Hepatocyte (in vitro differentiated cells): ENCODE results near the gene IRF4. TPM values are rescaled to one million over a fixed set of nuclear protein-coding genes. Genes with fewer than 3 reads are reported as not detected.

Experiments
- DNase-seq: peaks from one replicate; pipeline ENCODE4 v3.0.0-alpha.2; 2016; ENCODE audit warnings: low spot score
- H2AFZ ChIP-seq: fragments of 200-600 bp; sonication (generic); 2 replicates; pipeline ENCODE4 v1.6.0; 2016; ENCODE audit warnings: antibody characterized with exemption, mild to moderate bottlenecking
- H3K27ac ChIP-seq: fragments of 200-600 bp; sonication (generic); 2 replicates; pipeline ENCODE4 v1.5.1; 2016; ENCODE audit warnings: mild to moderate bottlenecking
- H3K27me3 ChIP-seq: fragments of 200-600 bp; sonication (generic); 2 replicates; pipeline ENCODE4 v1.6.1; 2016
- H3K36me3 ChIP-seq: fragments of 200-600 bp; sonication (generic); replicated peaks from 2 replicates; pipeline ENCODE4 v1.5.1; 2016; ENCODE audit warnings: low read depth; ENCODE audit not compliant: insufficient read depth
- H3K4me1 ChIP-seq: fragments of 200-600 bp; sonication (generic); 2 replicates; pipeline ENCODE4 v1.5.1; 2016; ENCODE audit warnings: mild to moderate bottlenecking, moderate library complexity; ENCODE audit not compliant: insufficient read depth
- H3K4me2 ChIP-seq: fragments of 200-600 bp; sonication (generic); 2 replicates; pipeline ENCODE4 v1.6.0; 2016
- H3K4me3 ChIP-seq: fragments of 200-600 bp; sonication (generic); 2 replicates; pipeline ENCODE4 v1.5.1; 2016; ENCODE audit warnings: mild to moderate bottlenecking
- H3K79me2 ChIP-seq: fragments of 200-600 bp; sonication (generic); 2 replicates; pipeline ENCODE4 v1.6.0; 2017; ENCODE audit warnings: mild to moderate bottlenecking
- H3K9me2 ChIP-seq: fragments of 200-600 bp; sonication (generic); replicated peaks from 2 replicates; pipeline ENCODE4 v1.6.0; 2017; ENCODE audit warnings: mild to moderate bottlenecking; ENCODE audit not compliant: insufficient read depth
- H3K9me3 ChIP-seq: fragments of 200-600 bp; sonication (generic); 2 replicates; pipeline ENCODE4 v1.5.1; 2016; ENCODE audit warnings: low read depth, mild to moderate bottlenecking
- H4K20me1 ChIP-seq: fragments of 200-600 bp; sonication (generic); 2 replicates; pipeline ENCODE4 v1.6.0; 2016; ENCODE audit warnings: mild to moderate bottlenecking; ENCODE audit not compliant: insufficient read depth, poor library complexity, severe bottlenecking
- EZH2 ChIP-seq: fragments of 200-600 bp; sonication (generic); IDR thresholded peaks from 2 replicates; pipeline ENCODE4 v1.6.1; 2016; ENCODE audit warnings: antibody characterized with exemption, mild to moderate bottlenecking, borderline replicate concordance
- EZH2phosphoT487 ChIP-seq: fragments of 200-600 bp; sonication (generic); IDR thresholded peaks from one replicate; pipeline ENCODE4 v1.6.1; 2018; ENCODE audit warnings: antibody characterized with exemption, mild to moderate bottlenecking, low read depth, moderate library complexity; ENCODE audit not compliant: unreplicated experiment, severe bottlenecking
- WGBS: methylation state at CpG from one replicate; pipeline ENCODE4 v1.1.6; 2016; ENCODE audit warnings: low lambda C conversion rate; ENCODE audit errors: missing lambda C conversion rate; 5-methylcytosine and 5-hydroxymethylcytosine counted together
- polyA plus RNA-seq: library from polyadenylated mRNA; unstranded; fragments of >200 nt; fragmentation: Nextera tagmentation; extraction: Ambion mirVana; gene quantifications from 2 replicates; pipeline ENCODE4 v1.2.1, GENCODE V29; 2016
- total RNA-seq: library from RNA; depleted of rRNA; stranded (reverse); fragments of >200 nt; gene quantifications from 2 replicates; pipeline ENCODE4 v1.2.3, GENCODE V29; 2014
- TF ChIP-seq, protein P1 (sequence below): fragments of 200-600 bp; sonication (generic); IDR thresholded peaks from 2 replicates; pipeline ENCODE4 v1.5.1; 2016; ENCODE audit warnings: antibody characterized with exemption, mild to moderate bottlenecking; ENCODE audit not compliant: poor library complexity

IRF4 gene
- total and polyA plus RNA-seq, 2 experiments from 2014 or later: 0.02 to 0.23 TPM

- Histone ChIP-seq H4K20me1 (no peaks in the 10 kb centered on the region), H3K79me2 (no peaks in the 10 kb centered on the region), H3K9me2 (no peaks in the 10 kb centered on the region), H3K4me2 (no peak overlapping the region), H3K4me1 (no peaks in the 10 kb centered on the region), H3K27ac (no peak overlapping the region), H3K27me3 (no peaks in the 10 kb centered on the region), H2AFZ (no peak overlapping the region), H3K36me3 (no peaks in the 10 kb centered on the region), H3K9me3 (no peaks in the 10 kb centered on the region), H3K4me3 (no peak overlapping the region)
- WGBS: 88% methylated on average over 9 of the region's 9 CpGs
- DNase-seq: no peak
- TF ChIP-seq, protein P1, sequence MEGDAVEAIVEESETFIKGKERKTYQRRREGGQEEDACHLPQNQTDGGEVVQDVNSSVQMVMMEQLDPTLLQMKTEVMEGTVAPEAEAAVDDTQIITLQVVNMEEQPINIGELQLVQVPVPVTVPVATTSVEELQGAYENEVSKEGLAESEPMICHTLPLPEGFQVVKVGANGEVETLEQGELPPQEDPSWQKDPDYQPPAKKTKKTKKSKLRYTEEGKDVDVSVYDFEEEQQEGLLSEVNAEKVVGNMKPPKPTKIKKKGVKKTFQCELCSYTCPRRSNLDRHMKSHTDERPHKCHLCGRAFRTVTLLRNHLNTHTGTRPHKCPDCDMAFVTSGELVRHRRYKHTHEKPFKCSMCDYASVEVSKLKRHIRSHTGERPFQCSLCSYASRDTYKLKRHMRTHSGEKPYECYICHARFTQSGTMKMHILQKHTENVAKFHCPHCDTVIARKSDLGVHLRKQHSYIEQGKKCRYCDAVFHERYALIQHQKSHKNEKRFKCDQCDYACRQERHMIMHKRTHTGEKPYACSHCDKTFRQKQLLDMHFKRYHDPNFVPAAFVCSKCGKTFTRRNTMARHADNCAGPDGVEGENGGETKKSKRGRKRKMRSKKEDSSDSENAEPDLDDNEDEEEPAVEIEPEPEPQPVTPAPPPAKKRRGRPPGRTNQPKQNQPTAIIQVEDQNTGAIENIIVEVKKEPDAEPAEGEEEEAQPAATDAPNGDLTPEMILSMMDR: no peak
These were observed 60.9 kb downstream of the IRF4 start for GRCh38 chr6:452301-453067.

GRCh38 chr6:453152-453551 is 61.6 kb downstream of the IRF4 start:
- Histone ChIP-seq H3K27ac (no peak overlapping the region), H3K9me3 (no peaks in the 10 kb centered on the region), H4K20me1 (no peaks in the 10 kb centered on the region), H3K4me1 (no peaks in the 10 kb centered on the region), H3K27me3 (no peaks in the 10 kb centered on the region), H2AFZ (no peak overlapping the region), H3K79me2 (no peaks in the 10 kb centered on the region), H3K9me2 (no peaks in the 10 kb centered on the region), H3K36me3 (no peaks in the 10 kb centered on the region), H3K4me2 (no peak overlapping the region), H3K4me3 (no peak overlapping the region)
- WGBS: 69% methylated on average over 13 of the region's 13 CpGs
- TF ChIP-seq EZH2 (no peak), EZH2phosphoT487 (no peak)
- TF ChIP-seq, protein P1: no peak
- no peak for DNase-seq

DNA sequence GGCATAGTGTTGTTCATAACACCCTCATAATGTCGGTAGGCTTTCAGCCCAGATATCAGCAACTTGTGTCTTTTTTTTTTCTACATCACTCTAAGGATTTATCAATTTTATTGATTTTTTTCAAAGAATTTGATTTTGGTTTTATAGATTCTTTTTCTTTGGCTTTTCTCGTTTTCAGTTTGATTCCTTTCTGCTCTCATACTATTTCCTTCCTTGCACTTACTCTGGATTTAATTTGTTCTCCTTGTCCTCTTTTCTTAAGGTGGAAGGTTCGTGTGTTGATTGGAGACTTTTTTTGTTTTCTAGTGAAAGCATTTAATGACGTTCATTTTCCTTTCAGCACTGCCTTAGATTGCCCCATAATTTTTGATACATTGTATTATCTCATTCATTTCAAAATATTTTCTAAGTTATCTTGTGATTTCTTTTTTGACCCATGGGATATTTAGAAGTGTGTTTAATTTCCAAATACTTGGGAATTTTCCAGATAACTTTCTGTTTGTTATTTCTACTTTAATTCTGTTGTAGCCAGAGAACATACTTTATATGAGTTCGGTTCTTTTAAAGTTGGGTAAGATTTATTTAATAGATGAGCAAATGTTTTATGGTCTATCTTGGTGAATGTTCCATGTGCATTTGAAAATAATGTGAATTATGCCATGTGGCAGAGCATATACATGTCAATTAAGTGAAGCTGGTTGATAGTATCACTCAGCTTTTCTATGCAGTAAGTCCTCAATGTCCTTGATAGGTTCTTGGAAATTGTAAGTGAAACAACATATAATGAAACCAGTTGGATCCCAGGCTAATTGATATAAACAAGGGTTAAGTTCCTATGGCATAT is 62.8 kb downstream of the IRF4 start:
- Histone ChIP-seq H3K79me2 (no peaks in the 10 kb centered on the region), H2AFZ (no peak overlapping the region), H3K4me3 (no peak overlapping the region), H4K20me1 (no peaks in the 10 kb centered on the region), H3K9me2 (no peaks in the 10 kb centered on the region), H3K4me2 (no peak overlapping the region), H3K4me1 (no peaks in the 10 kb centered on the region), H3K36me3 (no peaks in the 10 kb centered on the region), H3K27ac (no peak overlapping the region), H3K9me3 (no peaks in the 10 kb centered on the region), H3K27me3 (no peaks in the 10 kb centered on the region)
- 79% methylated on average over 5 of the region's 5 CpGs for WGBS
- TF ChIP-seq EZH2 (no peak), EZH2phosphoT487 (no peak)
- TF ChIP-seq, protein P1: no peak
- no peak for DNase-seq
